NCI-H2107 treated with DMSO at 0.1 percent for 48 hours (cell line): Measurements from ENCODE around the gene ISCU.
"Not testable (repeated sequence)": the region's sequence is repeated elsewhere in the genome, so short reads cannot be mapped to it uniquely, and the experiment has no call there.

Experiments used
- DNase-seq: peaks from one replicate; lab custom pipeline; 2025; ENCODE audit not compliant: unreplicated experiment; lab: John Stamatoyannopoulos, UW

ISCU gene

DNA sequence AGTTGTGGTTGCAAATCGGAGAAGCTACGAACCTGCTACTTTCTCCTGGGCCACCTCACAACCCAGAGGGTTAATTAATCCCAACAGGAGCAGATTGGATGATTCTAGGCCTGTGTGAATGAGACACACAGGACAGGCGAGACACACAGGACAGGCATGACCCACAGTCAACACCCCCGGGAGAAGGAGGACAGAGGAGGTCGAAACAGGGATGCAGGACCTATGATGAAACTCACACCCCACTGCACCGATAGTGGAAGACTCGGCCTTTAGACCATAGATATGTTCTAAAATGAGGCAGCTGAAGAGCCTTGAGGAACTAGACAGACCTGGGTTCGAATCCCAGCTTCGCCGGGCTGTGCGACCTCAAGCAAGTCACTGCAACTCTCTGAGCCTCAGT is 23.9 kb downstream of the ISCU start:
- no peak for DNase-seq

DNA sequence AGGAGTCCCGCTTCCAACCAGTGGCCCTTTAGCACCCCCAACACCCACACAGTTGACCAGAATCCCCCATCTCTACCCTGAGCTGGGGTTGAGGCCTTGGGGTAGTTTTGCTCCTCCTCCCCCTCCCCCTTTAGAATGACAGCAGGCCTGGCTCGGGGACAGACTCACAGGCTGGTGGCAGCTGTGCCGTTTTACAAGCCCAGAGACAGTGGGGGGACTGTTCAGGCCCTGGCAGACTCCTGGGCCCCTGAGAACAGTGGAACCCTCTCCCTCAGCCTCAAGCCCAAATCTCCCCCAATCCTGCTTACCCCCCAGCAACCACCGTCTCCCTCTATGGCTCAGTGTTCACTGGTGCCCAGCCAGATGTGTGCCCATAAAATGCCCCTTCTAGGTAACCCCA is 25.4 kb downstream of the ISCU start:
- DNase-seq: no peak

DNA sequence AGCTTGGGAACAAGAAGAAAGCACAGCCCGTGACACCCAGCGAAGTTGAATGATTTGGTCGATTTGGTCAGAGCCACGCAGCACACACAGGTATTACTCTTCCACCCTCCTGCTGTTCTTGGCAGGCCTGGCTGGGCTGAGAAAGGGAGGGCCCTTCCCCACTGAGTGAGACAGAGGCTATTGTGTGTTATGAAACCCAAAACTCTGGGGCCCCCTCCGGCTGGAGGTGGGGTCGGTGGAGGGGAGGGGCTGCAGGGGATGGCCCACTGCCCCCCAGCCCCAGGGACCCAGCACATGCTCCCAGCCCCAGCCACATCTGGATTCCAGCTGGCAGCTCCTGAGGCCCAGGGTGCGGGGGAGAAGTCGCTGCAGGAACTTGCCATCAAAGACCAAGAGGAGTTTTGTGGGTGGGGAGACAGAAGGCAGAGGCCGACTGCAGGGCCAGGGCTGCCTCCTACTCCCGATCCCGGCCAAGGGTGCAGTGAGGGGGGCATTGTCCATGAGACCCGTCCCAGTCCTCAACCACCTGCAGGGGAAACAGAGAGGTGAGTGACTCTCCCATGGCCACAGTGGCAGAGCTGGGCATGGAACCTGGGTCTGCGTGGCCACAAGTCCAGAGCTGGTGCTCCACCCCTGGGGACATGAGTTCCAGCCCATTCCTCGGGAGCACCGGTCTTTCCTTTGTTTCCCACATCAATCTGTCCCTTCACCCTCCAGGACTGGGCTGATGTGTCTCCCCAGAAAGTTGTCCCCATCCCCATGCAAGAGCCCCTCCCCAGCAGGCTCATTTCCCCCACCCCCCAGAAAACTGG is 26.8 kb downstream of the ISCU start:
- peak; percentile 25 for DNase-seq

DNA sequence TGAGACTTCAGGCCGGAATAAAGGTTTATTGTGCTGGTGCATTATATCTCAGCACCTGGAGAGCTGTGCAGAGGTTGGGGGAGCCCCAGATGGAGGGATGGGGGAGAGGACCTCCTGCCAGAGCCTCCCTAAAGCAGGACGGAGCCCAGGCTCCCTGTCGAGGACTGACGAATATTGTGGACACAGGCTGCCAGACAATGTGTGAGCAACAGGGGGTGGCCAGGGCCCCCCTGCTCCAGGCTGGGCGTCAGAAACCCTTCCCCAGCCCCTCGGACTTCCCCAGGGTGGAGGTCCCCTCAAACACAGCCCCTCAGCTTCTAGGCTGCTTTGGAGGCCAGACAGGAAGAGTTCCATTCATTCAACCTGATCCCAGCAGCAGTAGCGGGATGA is 27.4 kb downstream of the ISCU start:
- DNase-seq: no peak

DNA sequence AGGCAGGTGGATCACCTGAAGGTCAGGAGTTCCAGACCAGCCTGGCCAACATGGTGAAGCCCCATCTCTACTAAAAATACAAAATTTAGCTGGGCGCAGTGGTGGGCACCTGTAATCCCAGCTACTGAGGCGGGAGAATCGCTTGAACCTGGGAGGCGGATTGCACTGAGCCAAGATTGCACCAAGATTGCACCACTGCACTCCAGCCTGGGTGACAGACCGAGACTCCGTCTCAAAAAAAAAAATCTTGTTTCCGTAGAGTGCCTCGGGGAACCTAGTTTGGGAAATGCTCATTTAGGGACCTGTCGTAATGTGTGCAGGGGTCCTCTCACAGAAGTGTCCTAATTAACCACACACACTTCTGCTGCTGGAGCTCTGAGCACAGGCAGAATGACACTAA is 28.1 kb downstream of the ISCU start:
- DNase-seq: not testable (repeated sequence)

DNA sequence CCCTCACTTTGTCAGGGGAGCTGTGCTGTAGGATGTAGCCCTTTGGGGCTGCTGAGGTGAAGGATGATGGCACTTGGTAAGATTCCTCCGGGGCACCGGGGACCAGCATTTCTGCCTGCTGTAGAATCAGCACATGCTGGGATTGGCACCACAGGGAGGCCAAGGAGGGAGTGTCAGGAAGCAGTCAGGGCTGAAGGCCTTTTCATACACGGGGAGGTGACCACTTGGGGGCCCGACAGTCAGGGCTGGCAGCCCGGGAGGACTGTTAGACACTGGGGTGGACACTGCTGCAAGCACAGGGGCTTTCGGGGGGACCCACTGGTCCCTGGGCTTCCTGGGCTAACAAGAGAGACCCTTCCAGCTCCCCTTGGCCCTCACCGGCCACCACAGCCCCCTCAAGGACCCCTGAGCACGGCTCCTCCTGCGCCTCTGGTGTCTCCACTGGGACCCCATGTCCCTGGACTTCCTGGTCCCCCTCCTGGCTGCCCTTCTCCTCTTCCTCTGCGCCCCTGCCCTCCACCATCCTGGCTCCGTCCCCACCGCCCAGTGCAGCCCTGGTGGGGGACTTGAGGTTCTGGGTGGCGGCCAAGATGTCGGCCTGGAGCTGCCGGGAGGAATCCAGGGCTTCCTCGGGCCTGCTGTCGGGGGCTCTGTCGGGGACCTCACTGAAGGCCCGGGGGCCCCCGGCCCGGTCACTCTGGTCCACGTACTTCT is 29.0 kb downstream of the ISCU start:
- DNase-seq: no peak

GRCh38 chr12:108592033-108592909 is 29.9 kb downstream of the ISCU start:
- no peak for DNase-seq

DNA sequence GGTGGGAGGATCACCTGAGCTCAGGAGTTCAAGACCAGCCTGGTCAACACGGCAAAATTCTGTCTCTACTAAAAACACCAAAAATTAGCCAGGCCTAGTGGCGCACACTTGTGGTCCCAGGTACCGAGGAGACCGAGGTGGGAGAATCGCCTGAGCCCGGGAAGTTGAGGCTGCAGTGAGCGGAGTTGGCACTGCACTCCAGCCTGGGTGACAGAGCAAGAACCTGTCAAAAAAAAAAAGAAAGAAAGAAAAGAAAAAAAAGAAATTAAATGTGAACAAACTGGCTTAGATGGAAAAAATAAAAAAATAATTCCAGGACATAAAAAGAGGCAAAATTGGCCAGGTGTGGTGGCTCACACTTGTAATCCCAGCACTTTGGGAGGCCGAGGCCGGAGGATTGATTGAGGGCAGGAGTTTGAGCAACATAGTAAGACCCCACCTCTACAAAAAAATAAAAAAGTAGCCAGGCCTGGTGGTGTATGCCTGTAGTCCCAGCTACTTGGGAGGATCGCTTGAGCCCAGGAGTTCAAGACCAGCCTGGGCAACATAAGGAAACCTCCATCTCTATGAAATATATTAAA is 32.0 kb downstream of the ISCU start:
- DNase-seq: no peak

- no peak for DNase-seq
Measured at GRCh38 chr12:108594960-108595710, 32.7 kb downstream of the ISCU start.

DNA sequence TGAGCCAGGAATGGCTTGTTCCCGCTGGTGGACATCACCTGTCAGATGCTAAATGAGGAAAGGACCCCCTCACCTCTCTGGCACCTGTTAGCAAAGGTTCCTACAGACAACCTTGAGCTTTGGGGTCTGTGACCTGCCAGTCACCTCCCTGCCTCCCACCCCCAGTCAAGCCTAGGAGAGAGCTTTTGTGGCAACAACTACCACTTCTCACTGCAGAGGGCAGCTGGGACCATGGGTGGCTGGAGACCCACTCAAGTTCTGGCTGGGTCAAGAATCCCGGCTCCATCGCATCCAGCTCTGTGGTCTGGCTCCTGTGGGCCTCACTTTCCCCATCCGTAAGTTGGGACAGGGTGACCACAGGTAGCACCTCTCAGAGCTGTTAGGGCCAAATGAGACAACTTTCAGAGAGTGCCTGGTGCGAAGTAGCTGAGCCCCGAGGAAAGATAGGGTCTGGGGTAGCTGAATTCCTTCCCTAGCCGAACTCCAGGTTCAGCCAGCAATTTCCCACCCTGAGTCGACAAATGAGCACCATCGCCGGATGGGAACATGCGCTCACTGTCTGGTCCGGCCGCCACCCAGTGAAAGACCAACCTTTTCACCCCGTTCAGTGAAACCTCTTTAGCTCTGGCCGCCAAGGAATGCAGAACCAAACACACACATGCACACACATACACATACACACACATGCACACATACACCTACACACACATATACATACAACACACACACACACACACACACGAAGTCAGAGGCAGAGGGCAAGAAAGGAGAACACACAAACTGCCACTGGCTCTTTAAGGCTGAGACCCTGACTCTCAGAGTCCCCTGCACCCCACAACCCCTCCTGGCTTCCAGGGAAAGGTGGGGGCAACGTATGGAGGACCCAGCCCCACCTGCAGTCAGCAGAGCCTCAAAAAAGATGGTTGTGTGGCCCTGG is 33.6 kb downstream of the ISCU start:
- no peak for DNase-seq

DNA sequence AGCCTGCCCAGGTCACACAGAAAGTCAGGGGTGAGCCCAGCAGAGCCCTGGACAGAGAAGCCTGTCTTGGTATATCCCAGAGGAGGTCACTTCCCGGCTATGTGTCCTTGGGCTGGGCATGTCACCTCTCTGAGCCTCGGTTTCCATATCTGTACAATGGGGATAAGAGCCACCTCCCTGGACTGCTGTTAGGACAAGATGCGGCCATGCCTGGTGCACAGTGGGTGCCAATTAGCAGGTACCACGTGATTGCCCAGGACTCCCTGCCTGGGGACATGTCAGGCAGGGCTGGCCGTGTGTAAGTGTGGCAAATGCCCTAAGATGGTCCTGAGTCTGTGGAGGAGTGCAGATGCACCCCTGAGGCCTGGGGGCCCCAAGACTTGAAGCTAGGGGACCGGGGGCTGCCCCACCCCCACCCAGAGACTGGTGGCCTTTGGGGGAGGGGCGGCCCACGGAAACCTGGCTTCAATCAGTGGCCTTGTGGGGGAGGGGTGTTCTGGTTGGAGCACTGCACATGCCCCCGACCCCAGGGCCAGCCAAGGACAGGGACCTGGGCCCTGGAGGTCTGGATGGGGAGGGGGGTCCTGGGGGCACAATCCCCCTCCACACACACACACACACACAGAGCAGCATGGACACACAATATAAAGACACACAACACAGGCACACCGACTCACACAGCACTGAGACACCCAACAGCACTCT is 34.6 kb downstream of the ISCU start:
- no peak for DNase-seq

DNA sequence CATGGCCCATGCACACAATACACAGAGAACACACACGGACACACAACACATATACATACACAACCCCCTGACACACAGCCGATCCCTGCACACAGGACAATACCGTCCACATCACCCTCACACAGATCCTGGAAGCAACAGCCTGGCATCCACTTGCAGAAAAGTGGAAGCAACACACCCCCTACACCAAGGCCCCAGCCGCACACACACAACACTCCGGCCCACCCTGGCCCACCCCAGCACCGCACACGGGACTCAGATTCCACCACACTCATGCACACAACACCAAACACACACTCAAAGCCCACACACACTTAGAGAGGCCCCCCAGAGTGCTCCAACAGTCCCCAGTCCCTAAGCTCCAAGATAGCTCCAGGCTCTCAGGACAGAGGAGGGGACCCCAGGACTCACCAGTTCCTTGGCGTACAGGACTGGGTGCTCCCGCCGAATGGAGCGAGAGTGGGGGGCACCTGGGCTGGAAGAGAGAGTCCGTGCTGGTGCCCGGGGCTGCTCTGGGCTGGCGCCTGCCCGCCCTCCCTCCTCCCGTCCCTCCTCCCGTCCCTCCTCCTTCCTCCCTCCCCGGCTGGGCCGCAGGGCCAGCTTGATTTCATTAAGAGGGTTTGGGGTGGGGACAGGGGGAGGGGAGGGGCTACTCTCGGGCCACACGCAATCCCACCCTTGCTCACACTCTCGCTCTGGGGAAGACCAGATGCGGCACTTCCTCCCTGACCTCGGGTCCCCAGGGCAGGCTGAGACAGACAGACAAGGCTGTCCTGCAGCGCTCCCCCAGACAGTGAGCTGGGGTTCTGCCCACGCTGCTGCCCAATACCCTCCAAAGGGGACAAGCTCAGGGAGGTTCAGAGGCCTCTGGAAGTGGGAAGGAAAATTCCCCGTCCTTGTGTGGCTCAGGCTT is 35.4 kb downstream of the ISCU start, which contains the start of gene TMEM119:
Gene TMEM119, minus strand, starts transcription at position 526 of the 913 bp plus-strand sequence. CDS start 5,701 bp downstream, outside the sequence.
- no peak for DNase-seq

DNA sequence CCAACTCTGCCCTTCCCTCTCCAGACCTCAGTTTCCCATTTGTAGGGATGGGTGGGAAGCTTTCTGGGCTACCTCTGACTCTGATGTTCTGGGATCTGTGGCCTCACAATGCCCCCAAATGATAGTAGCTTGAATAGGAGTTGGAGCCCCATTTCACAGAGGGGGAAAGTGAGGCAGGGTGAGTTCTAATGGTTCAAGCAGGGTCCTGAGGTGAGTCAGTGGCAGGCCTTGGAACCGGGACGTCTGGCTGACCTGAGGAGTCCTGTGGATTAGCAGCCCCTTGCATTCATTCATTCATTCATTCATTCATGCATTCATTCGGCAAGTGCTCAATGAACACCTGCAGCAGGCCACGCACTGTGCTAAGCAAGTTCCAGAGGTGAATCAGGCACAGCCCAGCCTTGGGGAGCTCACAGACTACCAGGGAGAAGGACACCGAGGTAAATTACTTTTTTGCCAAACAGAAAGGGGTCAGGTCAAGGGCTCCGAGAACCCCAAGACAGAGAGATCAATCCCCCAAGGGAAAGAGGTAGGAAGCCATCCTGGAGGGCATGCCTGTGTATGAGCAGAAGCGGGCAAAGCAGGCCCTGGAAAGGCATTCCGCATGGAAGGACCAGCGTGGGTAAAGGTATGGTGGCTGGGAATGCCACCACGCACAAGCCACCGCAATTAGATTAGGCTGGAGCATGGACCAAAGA is 36.3 kb downstream of the ISCU start:
- DNase-seq: no peak

GRCh38 chr12:108599541-108599940 is 37.1 kb downstream of the ISCU start:
- no peak for DNase-seq

- no peak for DNase-seq
Measured at GRCh38 chr12:108599948-108600701, 37.7 kb downstream of the ISCU start.

DNA sequence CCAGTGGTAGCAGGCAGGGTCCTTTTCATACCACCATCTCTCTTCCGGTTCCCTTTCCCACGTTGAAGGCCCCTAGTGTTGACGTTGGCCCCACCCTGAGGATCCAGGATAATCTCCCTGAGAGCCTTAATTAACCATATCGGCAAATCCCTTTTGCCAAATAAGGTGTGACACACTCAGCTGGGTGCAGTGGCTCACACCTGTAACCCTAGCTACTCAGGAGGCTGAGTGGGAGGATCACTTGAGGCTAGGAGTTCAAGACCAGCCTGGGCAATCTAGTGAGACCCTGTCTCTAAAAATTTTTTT is 38.3 kb downstream of the ISCU start:
- DNase-seq: no peak
